AG20443 (cell line): ENCODE data around the gene IRS1.

Experiments used
- DNase-seq: peaks from one replicate; pipeline ENCODE4 v3.0.0; 2012; ENCODE audit warnings: low spot score, mixed read lengths

Gene IRS1

DNA sequence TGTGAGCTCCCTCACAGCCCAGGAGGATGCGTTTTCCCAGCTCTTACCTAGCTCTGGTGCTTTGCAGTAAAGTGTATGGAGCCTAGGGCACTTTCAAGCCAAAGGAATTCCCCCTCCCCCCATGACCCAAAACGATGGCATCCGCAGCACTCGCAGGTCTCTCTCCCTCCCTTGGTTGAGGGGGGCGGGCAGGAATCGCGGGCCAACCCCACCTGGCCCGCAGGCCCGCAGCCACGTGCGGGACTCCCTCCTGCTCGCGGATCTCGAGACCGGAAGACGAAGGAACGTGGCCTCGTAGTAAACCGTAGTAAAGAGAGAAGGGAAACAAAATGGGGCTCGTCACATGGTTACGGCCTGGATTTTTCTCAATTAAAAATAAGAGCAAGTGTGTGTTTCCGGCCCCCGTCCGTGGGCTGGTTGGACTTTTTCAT lies 8.5 kb downstream of the IRS1 start:
- peak; percentile 60 for DNase-seq

GRCh38 chr2:226790431-226790830 lies 9.2 kb downstream of the IRS1 start:
- DNase-seq = no peak

DNA sequence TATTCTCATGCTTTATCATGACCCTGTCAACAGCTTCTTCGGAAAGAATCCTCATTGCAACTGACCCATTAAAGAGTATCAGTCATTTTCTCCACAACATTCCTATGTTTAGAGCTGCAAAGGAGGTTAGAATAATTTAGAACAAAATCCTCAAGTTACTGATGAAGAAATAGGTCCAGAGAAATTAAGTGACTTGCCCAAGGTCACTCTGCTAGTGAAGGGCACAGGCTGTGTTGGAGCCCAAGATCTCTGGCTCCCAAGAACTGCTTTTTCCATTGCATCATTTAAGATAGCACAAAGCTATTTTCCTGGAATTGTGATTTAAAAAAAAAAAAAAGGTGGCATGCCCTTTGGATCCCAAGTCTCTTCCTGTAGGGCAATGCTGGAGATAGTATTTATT lies 9.6 kb downstream of the IRS1 start:
- DNase-seq = no peak

- no peak for DNase-seq
Observed at GRCh38 chr2:226788881-226789490, 10.6 kb downstream of the IRS1 start.

GRCh38 chr2:226788064-226788463 lies 11.6 kb downstream of the IRS1 start:
- DNase-seq = no peak

DNA sequence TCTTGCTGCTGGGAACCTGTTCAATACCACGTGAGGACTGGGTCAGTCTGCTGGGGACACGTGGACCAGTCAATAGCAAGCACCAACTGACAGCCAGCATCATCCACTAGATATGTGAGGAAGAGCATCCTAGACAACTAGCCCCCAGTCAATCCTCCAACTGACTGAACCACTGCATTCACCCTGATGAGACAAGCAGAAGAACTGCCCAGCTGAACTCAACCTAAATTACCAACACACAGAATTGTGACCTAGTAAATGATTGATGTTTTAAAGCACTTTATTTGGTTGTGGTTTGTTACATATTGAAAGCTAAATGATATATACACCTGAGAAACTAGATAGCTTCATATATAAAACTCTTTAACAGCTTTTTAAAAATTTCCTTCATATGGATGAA lies 15.7 kb downstream of the IRS1 start:
- DNase-seq = no peak

GRCh38 chr2:226782092-226782713 lies 17.4 kb downstream of the IRS1 start:
- DNase-seq = no peak

DNA sequence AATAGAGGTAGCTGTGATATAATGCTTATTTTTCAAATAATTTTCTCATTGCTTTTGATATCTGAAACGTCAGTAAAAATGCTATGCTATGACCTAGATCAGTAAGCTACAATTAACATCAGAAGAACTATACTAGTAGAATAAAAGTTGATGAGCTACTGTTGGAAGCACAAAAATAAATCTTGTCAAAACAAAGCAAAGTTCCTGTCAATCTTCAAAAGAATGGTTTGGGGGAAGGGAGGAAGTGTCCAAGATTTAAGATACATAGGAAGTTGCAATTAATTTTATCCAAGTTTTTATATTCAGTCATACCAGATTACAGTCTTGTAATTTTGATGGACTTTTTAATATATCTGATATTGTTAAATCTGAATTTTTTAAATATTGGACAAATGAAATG lies 19.2 kb downstream of the IRS1 start:
- DNase-seq = no peak

- DNase-seq = no peak
Observed at GRCh38 chr2:226777611-226778010, 22.0 kb downstream of the IRS1 start.

DNA sequence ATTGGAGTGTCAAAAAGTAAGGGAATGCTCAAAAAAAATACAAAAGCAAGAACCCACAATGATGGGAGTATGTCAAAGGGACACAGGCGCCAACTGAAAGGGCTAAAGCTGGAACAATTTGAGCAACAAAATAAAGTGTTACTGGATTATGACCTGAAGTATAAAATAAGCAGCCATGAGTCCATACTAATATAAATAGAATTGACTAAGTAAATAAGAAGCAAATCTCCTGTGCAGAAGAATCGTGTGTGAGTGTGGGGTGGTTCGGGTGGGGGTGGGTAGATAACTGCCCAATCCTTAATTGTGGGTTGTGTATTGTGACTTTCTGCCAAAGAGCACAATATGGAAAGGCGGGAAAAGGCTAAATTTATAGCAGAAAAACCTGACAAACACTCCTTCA lies 23.5 kb downstream of the IRS1 start:
- DNase-seq = no peak

- DNase-seq = no peak
Observed at GRCh38 chr2:226775032-226775509, 24.5 kb downstream of the IRS1 start.

- no peak for DNase-seq
Observed at GRCh38 chr2:226773291-226773690, 26.3 kb downstream of the IRS1 start.

GRCh38 chr2:226772389-226773179 lies 27.0 kb downstream of the IRS1 start:
- no peak for DNase-seq

GRCh38 chr2:226771067-226771466 lies 28.6 kb downstream of the IRS1 start:
- DNase-seq = no peak

DNA sequence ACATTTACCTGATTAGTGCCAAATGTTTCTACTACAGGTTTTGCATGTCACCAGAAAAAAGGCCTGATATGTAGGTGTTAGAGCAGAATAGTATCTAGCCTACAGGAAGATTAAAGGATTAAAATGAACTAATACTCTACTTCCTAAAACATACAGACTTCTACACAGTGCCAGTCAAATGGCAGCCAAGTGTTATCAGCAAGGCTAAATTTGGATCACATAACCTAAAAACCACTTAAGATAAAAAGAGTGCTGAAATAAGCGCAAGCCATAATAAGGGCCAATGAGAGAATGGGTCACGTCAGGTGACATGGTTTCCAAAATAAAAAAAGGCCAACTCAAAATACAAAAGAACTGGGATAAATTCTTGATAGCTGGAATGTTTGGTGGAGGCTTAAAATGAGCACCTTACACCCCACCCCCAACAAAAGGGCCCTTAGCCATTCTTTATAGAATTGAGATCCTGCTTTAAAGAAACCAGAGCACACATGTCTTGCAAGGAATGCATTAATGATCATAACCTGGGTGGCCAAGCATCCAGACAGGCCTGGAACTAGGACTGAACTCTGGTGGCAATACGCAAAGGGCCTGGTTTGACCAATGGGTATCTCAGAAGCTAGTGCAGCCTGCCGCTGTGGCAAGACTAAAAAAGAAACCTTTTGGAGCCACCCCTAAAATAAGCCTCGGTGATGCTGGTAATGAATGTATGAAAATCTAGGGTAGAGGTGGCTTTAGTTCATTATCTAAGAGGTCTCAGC lies 32.4 kb downstream of the IRS1 start:
- no peak for DNase-seq

GRCh38 chr2:226766352-226767055 lies 33.1 kb downstream of the IRS1 start:
- no peak for DNase-seq

- DNase-seq = peak; percentile 37
Observed at GRCh38 chr2:226763320-226763719, 36.3 kb downstream of the IRS1 start.

DNA sequence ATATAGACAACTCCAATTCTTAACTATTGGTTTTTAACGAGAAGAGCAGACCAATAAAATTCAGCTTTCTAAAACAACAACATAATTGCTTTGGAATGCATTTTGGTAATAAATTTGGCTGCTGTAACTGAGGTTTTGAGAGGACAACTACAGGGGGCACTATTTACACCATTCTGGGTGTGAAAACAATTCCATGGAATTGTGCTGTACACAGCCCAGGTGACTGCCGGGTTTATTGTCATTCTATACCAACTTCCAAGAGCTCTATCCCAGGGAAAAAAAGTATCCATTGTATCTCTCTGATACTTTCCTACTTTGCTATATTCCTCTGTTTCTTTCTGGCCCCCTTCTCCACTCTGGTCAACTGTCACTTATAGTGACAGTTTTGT lies 38.4 kb downstream of the IRS1 start:
- no peak for DNase-seq

GRCh38 chr2:226760412-226761194 lies 39.0 kb downstream of the IRS1 start:
- peak; percentile 70 for DNase-seq

DNA sequence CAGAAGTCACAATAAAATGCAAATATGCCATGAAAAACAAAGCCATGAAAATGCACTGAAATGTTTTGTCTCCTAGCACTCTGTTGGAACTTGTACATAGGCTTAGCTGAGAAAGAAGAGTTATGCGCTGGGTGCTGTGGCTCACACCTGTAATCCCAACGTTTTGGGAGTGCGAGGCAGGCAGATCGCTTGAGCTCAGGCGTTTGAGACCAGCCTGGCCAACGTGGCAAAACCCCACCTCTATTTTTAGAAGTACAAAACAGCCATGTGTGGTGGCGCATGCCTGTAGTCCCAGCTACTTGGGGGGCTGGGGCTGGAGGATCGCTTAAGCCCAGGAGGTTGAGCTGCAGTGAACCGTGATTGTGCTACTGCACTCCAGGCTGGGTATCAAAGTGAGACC lies 39.9 kb downstream of the IRS1 start:
- no peak for DNase-seq
